ENCODE results near the gene AHSA1.

- TF ChIP-seq CTCF (IDR thresholded peaks at IDR 0.05; ENCODE audit: low read depth, low read length) (no peak), EZH2phosphoT487 (IDR thresholded peaks at IDR 0.05; ENCODE audit: low read depth) (no peak)
Measured at GRCh38 chr14:77457522-77458248, at the start of gene AHSA1, which contains the start of gene VIPAS39.

Measured in OCI-LY3 (cell line).